ENCODE data around the gene CDHR3.

- TF ChIP-seq CREB1 (IDR thresholded peaks at IDR 0.05) (no peak), USF2 (IDR thresholded peaks at IDR 0.05; ENCODE audit: low read length) (no peak), CTCF (IDR thresholded peaks at IDR 0.05; ENCODE audit: control extremely low read depth in 1 of 3, insufficient read depth in 1 of 3, low read depth in 1 of 3, low read length in 3 of 3) (no peak), CHD2 (IDR thresholded peaks at IDR 0.05; ENCODE audit: low read length) (no peak), CBX5 (IDR thresholded peaks at IDR 0.05; ENCODE audit: low read depth, low read length) (no peak), HDAC2 (IDR thresholded peaks at IDR 0.05; ENCODE audit: borderline replicate concordance in 1 of 2, low read depth in 2 of 2, low read length in 2 of 2) (no peak)
Measured at GRCh38 chr7:105963038-105963667, at the start of gene CDHR3.
